Measurements from ENCODE around the gene TSPAN15.
A peak's percentile ranks its signal among the peaks of the same experiment; 100 is the strongest.

Gene TSPAN15

GRCh38 chr10:69459893-69460575 lies 8.8 kb downstream of the TSPAN15 start:
- DNase-seq (ENCODE audit: low read depth) = no peak
- TF ChIP-seq, protein P1, sequence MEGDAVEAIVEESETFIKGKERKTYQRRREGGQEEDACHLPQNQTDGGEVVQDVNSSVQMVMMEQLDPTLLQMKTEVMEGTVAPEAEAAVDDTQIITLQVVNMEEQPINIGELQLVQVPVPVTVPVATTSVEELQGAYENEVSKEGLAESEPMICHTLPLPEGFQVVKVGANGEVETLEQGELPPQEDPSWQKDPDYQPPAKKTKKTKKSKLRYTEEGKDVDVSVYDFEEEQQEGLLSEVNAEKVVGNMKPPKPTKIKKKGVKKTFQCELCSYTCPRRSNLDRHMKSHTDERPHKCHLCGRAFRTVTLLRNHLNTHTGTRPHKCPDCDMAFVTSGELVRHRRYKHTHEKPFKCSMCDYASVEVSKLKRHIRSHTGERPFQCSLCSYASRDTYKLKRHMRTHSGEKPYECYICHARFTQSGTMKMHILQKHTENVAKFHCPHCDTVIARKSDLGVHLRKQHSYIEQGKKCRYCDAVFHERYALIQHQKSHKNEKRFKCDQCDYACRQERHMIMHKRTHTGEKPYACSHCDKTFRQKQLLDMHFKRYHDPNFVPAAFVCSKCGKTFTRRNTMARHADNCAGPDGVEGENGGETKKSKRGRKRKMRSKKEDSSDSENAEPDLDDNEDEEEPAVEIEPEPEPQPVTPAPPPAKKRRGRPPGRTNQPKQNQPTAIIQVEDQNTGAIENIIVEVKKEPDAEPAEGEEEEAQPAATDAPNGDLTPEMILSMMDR (IDR thresholded peaks at IDR 0.05; ENCODE audit: control insufficient read depth, extremely low read depth, insufficient read depth) = no peak
- H3K4me3 ChIP-seq (ENCODE audit: low read depth, low read length) = no peak overlapping the region

GRCh38 chr10:69460576-69461242 lies 9.4 kb downstream of the TSPAN15 start:
- TF ChIP-seq, protein P1 (IDR thresholded peaks at IDR 0.05; ENCODE audit: control insufficient read depth, extremely low read depth, insufficient read depth) = 0 out of 2 replicates have a peak, but pooled peaks have one; percentile 4

DNA sequence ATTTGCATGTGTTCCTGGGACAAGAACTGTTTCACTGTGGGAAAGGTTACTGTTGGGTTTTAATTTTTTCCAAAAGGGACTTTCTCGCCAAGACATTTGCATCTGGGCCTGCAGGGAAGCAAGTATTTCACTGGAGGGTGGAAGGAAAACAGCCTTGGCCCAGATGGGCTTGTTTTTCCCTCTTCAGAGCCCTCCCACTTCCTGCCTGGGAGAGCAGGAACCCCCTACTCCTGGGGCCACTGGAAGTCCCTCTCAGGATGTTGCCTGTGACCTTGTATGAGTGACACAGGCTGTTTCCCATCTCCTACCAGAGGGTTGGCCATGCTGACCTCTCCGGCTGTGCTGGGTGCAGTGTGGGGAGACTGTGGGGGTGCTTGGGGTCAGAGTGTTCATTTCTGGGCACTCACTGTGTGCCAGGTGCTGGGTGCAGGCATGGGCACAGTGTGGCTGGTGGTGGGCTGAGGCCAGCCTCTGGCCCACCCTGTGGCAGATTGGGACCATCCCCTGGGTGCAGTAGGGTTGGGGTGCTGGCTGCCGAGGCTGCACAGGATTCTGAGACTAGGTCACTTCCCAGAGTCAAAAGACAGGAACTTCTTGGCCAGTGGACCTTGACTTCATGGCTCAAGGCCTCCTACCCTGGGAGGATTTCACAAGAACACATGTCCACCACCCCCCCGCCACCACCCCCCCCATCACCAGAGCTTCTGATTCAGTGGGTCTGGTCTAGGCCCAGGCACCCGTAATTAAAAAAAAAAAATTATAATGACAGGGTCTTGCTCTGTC lies 10.2 kb downstream of the TSPAN15 start:
- TF ChIP-seq, protein P1 (IDR thresholded peaks at IDR 0.05; ENCODE audit: control insufficient read depth, extremely low read depth, insufficient read depth) = no peak
- no peak for DNase-seq (ENCODE audit: low read depth)
- no peak overlapping the region for H3K4me3 ChIP-seq (ENCODE audit: low read depth, low read length)

More at GRCh38 chr10:69460576-69461242, 9.4 kb downstream of the TSPAN15 start:
- DNase-seq (ENCODE audit: low read depth) = no peak
- H3K4me3 ChIP-seq (ENCODE audit: low read depth, low read length) = no peak overlapping the region

- no peak overlapping the region for H3K4me3 ChIP-seq (ENCODE audit: low read depth, low read length)
- TF ChIP-seq, protein P1 (IDR thresholded peaks at IDR 0.05; ENCODE audit: control insufficient read depth, extremely low read depth, insufficient read depth) = no peak
- no peak for DNase-seq (ENCODE audit: low read depth)
Observed at GRCh38 chr10:69463886-69464285, 12.6 kb downstream of the TSPAN15 start.

- DNase-seq (ENCODE audit: low read depth) = no peak
- TF ChIP-seq, protein P1 (IDR thresholded peaks at IDR 0.05; ENCODE audit: control insufficient read depth, extremely low read depth, insufficient read depth) = no peak
- H3K4me3 ChIP-seq (ENCODE audit: low read depth, low read length) = no peak overlapping the region
Observed at GRCh38 chr10:69464401-69464800, 13.1 kb downstream of the TSPAN15 start.

GRCh38 chr10:69464801-69465401 lies 13.6 kb downstream of the TSPAN15 start:
- no peak overlapping the region for H3K4me3 ChIP-seq (ENCODE audit: low read depth, low read length)
- TF ChIP-seq, protein P1 (IDR thresholded peaks at IDR 0.05; ENCODE audit: control insufficient read depth, extremely low read depth, insufficient read depth) = no peak
- no peak for DNase-seq (ENCODE audit: low read depth)
